Endothelial cell of umbilical vein (primary cell): ENCODE results near the gene NANOS1. TPM values are rescaled to one million over a fixed set of nuclear protein-coding genes. Genes with fewer than 3 reads are reported as not detected.

ENCODE experiments used
- BruUV-seq: library from RNA; stranded (reverse); fragments of 400-500 nt; replicated peaks from 2 replicates; lab custom pipeline; 2021; lab: Mats Ljungman, UMichigan
- CTCF ChIA-PET: fragments of 300-600, 350-600 bp; sonication (Branson Sonifier 250); formaldehyde crosslinking; loops from one replicate; lab custom pipeline; 2021; ENCODE audit warnings: antibody characterized with exemption, inconsistent platforms; lab: Charles Lee
- POLR2A ChIA-PET: fragments of 300-600, 350-600 bp; sonication (Branson Sonifier 250); formaldehyde crosslinking; loops from one replicate; lab custom pipeline; 2021; ENCODE audit warnings: antibody characterized with exemption, inconsistent platforms; lab: Charles Lee
- DNase-seq: peaks from one replicate; pipeline ENCODE4 v3.0.0-alpha.2; 2011; ENCODE audit warnings: low read depth, low spot score
- FAIRE-seq: peaks from 2 replicates; lab custom pipeline; 2011; peaks lifted over from hg19 to GRCh38; lab: Jason Lieb, UNC
- H2AFZ ChIP-seq: 2 replicates; pipeline ENCODE4 v1.6.0; 2012; ENCODE audit warnings: low read depth, low read length, control low read depth, inconsistent platforms
- H3K27ac ChIP-seq: 2 replicates; pipeline ENCODE4 v1.5.1; 2011; ENCODE audit warnings: low read depth, mild to moderate bottlenecking, control low read depth, low read length, moderate library complexity; ENCODE audit not compliant: insufficient read depth
- H3K27me3 ChIP-seq, 2 experiments: 2 replicates each; pipeline versions ENCODE4 v1.6.0 to v1.6.1; 2011; ENCODE audit warnings: low read length in 2 of 2, mixed read lengths in 1 of 2; ENCODE audit not compliant: control insufficient read depth in 2 of 2, insufficient read depth in 2 of 2
- H3K36me3 ChIP-seq, 2 experiments: 2 replicates in 1 of 2; 3 replicates in 1 of 2; pipeline ENCODE4 v1.5.1; 2011; ENCODE audit warnings: low read length in 2 of 2, mild to moderate bottlenecking in 1 of 2, moderate library complexity in 1 of 2; ENCODE audit not compliant: control insufficient read depth in 2 of 2, insufficient read depth in 2 of 2; ENCODE audit errors: extremely low read depth in 1 of 2
- H3K4me1 ChIP-seq: 3 replicates; pipeline ENCODE4 v1.5.1; 2011; ENCODE audit warnings: mild to moderate bottlenecking, low read length; ENCODE audit not compliant: control insufficient read depth, insufficient read depth; ENCODE audit errors: extremely low read depth
- H3K4me2 ChIP-seq: 2 replicates; pipeline ENCODE4 v1.6.1; 2011; ENCODE audit warnings: low read length, control low read depth, mixed read lengths; ENCODE audit not compliant: insufficient read depth
- H3K4me3 ChIP-seq, 3 experiments: fragments of 200-600 bp in 1 of 3; sonication (generic), shearing (Covaris generic) in 1 of 3; replicated peaks in 1 of 3; 2 replicates each; pipeline ENCODE4 v1.5.1; 2011 to 2016; ENCODE audit warnings: control low read depth in 3 of 3, low read length in 3 of 3, mild to moderate bottlenecking in 2 of 3, inconsistent platforms in 1 of 3, low read depth in 1 of 3, moderate library complexity in 1 of 3; ENCODE audit not compliant: insufficient read depth in 1 of 3
- H3K79me2 ChIP-seq: 2 replicates; pipeline ENCODE4 v1.6.0; 2012; ENCODE audit warnings: low read length, inconsistent platforms; ENCODE audit not compliant: control insufficient read depth, insufficient read depth
- H3K9ac ChIP-seq: replicated peaks from 2 replicates; pipeline ENCODE3; 2011; ENCODE audit warnings: low read length, control low read depth; ENCODE audit not compliant: insufficient read depth; ENCODE audit errors: extremely low read depth
- H3K9me1 ChIP-seq: replicated peaks from 3 replicates; pipeline ENCODE4 v1.6.0; 2011; ENCODE audit warnings: mild to moderate bottlenecking, low read length; ENCODE audit not compliant: control insufficient read depth, insufficient read depth; ENCODE audit errors: extremely low read depth
- H3K9me3 ChIP-seq: replicated peaks from 2 replicates; pipeline ENCODE4 v1.5.1; 2012; ENCODE audit warnings: low read length, inconsistent platforms; ENCODE audit not compliant: control insufficient read depth, insufficient read depth
- H4K20me1 ChIP-seq: replicated peaks from 2 replicates; pipeline ENCODE3; 2011; ENCODE audit warnings: mild to moderate bottlenecking, low read length; ENCODE audit not compliant: control insufficient read depth, insufficient read depth; ENCODE audit errors: extremely low read depth
- FOS ChIP-seq: IDR thresholded peaks from 2 replicates; pipeline ENCODE4 v1.6.1; 2011; ENCODE audit warnings: mild to moderate bottlenecking, low read length, moderate library complexity, borderline replicate concordance; ENCODE audit not compliant: insufficient read depth
- GATA2 ChIP-seq: IDR thresholded peaks from 2 replicates; pipeline ENCODE4 v1.7.0; 2011; ENCODE audit warnings: low read depth, mild to moderate bottlenecking, moderate library complexity, mixed read lengths, low read length; ENCODE audit not compliant: insufficient read length, insufficient read depth
- JUN ChIP-seq: IDR thresholded peaks from 2 replicates; pipeline ENCODE4 v1.6.1; 2011; ENCODE audit warnings: borderline replicate concordance, low read depth; ENCODE audit not compliant: insufficient read length, insufficient read depth
- MAX ChIP-seq: IDR thresholded peaks from 2 replicates; pipeline ENCODE4 v1.6.1; 2011; ENCODE audit not compliant: insufficient read depth, insufficient read length
- POLR2A ChIP-seq: IDR thresholded peaks from 2 replicates; pipeline ENCODE4 v1.6.1; 2012; ENCODE audit warnings: low read depth, mild to moderate bottlenecking, control low read depth, low read length
- POLR2AphosphoS5 ChIP-seq: IDR thresholded peaks from 2 replicates; pipeline ENCODE4 v1.6.1; 2012; ENCODE audit warnings: low read depth, mild to moderate bottlenecking, control low read depth, low read length, moderate library complexity; ENCODE audit not compliant: insufficient read depth
- dilution Hi-C: fragments of 300-500 bp; cut with MboI; formaldehyde crosslinking; loops from one replicate; pipeline ENCODE4 v1.15.0; 2019; ENCODE audit warnings: low sequenced_read_pairs; ENCODE audit not compliant: extremely low pct_ligation_motif_present
- intact Hi-C: fragments of 100-400 bp; cut with micrococcal nuclease; formaldehyde crosslinking; loops from one replicate; pipeline ENCODE4 v1.10.0; 2022
- polyA plus RNA-seq, 4 experiments: library from polyadenylated mRNA; depleted of rRNA in 3 of 4; stranded (reverse) in 3 of 4; unstranded in 1 of 4; fragments of >200 nt; gene quantifications; 2 replicates each; pipeline versions ENCODE4 v1.2.1 to v1.2.3, GENCODE V29; 2011 to 2012; ENCODE audit warnings: missing spikeins in 1 of 4
- total RNA-seq: library from RNA; stranded (reverse); gene quantifications from 2 replicates; pipeline ENCODE4 v1.2.3, GENCODE V29; 2021

NANOS1 gene
- total and polyA plus RNA-seq, 2 donors (not counting 3 experiments of a cell fraction or from before 2014, with no cell fraction given) = 0.29 to 0.40 TPM

- ChIA-PET POLR2A (no interaction called here), CTCF (no interaction called here)
- FAIRE-seq (no peak), DNase-seq (no peak)
- TF ChIP-seq JUN = no peak
- H3K79me2 ChIP-seq = peaks cover 78% of the 10 kb centered on the region
- H3K9ac ChIP-seq = no peak overlapping the region
- H3K4me2 ChIP-seq = no peak overlapping the region
- H3K27ac ChIP-seq = no peak overlapping the region
- intact Hi-C loops = loop anchor here (2.0 to 10.0 kb wide), 2 partner anchors 17 to 513 kb away; no protein-coding TSS in a partner anchor
- BruUV-seq = no TSS peak
- H3K9me1 ChIP-seq = no peaks in the 10 kb centered on the region
- H3K36me3 ChIP-seq = peaks cover 48 to 53% of the 10 kb centered on the region in 2 experiments
- H3K9me3 ChIP-seq = no peaks in the 10 kb centered on the region
- peaks cover 5% of the 10 kb centered on the region for H4K20me1 ChIP-seq
- no peak overlapping the region for H2AFZ ChIP-seq
- no peak overlapping the region for H3K4me3 ChIP-seq
- dilution Hi-C loops = no loop called here
- H3K4me1 ChIP-seq = no peaks in the 10 kb centered on the region
- H3K27me3 ChIP-seq = no peaks in the 10 kb centered on the region
Observed at GRCh38 chr10:119061926-119062325, 32.4 kb downstream of the NANOS1 start.

DNA sequence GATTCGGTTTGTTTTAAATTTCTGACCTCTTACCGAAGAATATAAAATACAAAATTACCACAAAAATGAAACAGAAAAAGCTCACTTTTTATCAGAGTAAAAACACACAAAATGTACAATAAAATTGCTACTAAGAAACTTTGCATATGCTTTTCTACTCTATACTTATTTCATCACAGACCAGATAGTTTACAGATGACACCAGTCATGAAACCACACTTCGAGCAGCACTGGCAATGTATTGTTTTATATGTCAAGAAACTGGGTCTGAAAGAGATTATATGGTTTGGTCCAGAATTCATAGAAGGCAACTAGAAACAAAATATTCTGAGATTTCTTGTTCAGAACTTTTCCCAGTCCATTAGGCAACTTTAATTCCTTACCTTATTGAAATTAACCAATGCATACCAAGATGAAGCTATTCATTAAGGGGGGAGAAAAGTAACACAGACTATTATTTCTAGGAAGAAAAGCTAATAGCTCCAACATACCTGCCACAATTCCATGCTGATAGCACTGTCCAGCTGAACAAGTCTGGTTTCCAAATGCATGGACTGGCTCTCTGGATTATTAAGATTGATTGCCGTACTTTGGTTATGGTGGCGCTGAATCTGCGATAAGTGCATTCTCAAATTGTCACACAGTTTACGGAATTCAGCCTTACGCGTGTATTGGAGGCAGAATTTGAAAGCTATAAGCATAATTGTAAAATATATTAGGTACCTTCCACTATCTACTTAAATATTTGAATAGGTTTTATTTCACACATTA lies 41.1 kb downstream of the NANOS1 start:
- DNase-seq = no peak
- Histone ChIP-seq H3K4me3 (no peak overlapping the region), H3K4me2 (no peak overlapping the region), H2AFZ (no peak overlapping the region), H3K9ac (no peak overlapping the region), H4K20me1 (peaks cover 18% of the 10 kb centered on the region), H3K27me3 (no peaks in the 10 kb centered on the region), H3K9me3 (no peaks in the 10 kb centered on the region), H3K36me3 (peaks cover 17 to 30% of the 10 kb centered on the region in 2 experiments), H3K9me1 (no peaks in the 10 kb centered on the region), H3K27ac (no peak overlapping the region), H3K4me1 (no peaks in the 10 kb centered on the region), H3K79me2 (peaks cover 90% of the 10 kb centered on the region)
- dilution Hi-C loops (no loop called here), intact Hi-C loops (no loop called here)
- FAIRE-seq = no peak
- ChIA-PET CTCF (interaction anchor here (1.3 kb wide), 1 partner anchor 420 kb away, joined by 3 read pairs; no protein-coding TSS in a partner anchor), POLR2A (interaction anchor here (0.5 kb wide), 1 partner anchor 801 kb away, joined by 4 read pairs; no protein-coding TSS in a partner anchor)
- BruUV-seq = no TSS peak
- TF ChIP-seq FOS (no peak), POLR2AphosphoS5 (no peak), GATA2 (no peak), POLR2A (no peak), MAX (no peak)
